GM23338 (cell line): ENCODE results near the gene CACNG3. TPM values are rescaled to one million over a fixed set of nuclear protein-coding genes. Genes with fewer than 3 reads are reported as not detected.

Experiments
- ATAC-seq: fragments of 200-7000 bp; cut with Tn5 transposase; 3 replicates; pipeline ENCODE4 v1.9.1; 2020
- DNase-seq: peaks from one replicate; pipeline ENCODE4 v3.0.0-alpha.2; 2015; ENCODE audit warnings: low spot score
- H2AFZ ChIP-seq: fragments of 200-600 bp; sonication (generic); 2 replicates; pipeline ENCODE4 v1.8.0; 2016; ENCODE audit warnings: antibody characterized with exemption, mild to moderate bottlenecking, moderate library complexity
- H3F3A ChIP-seq: fragments of 200-600 bp; sonication (generic); replicated peaks from 2 replicates; pipeline ENCODE4 v1.8.0; 2017; ENCODE audit warnings: antibody characterized with exemption, mixed run types, low read depth
- H3K27ac ChIP-seq: fragments of 200-600 bp; sonication (generic); 2 replicates; pipeline ENCODE4 v1.6.1; 2016; ENCODE audit warnings: low read depth
- H3K27me3 ChIP-seq: fragments of 200-600 bp; sonication (generic); 2 replicates; pipeline ENCODE4 v1.8.0; 2016; ENCODE audit warnings: mild to moderate bottlenecking, mixed run types, moderate library complexity; ENCODE audit not compliant: insufficient read depth
- H3K36me3 ChIP-seq: fragments of 200-600 bp; sonication (generic); 2 replicates; pipeline ENCODE4 v1.8.0; 2016; ENCODE audit warnings: mild to moderate bottlenecking; ENCODE audit not compliant: insufficient read depth
- H3K4me1 ChIP-seq: fragments of 200-600 bp; sonication (generic); 2 replicates; pipeline ENCODE4 v1.8.0; 2016; ENCODE audit warnings: mild to moderate bottlenecking, moderate library complexity; ENCODE audit not compliant: insufficient read depth
- H3K4me2 ChIP-seq: fragments of 200-600 bp; sonication (generic); 2 replicates; pipeline ENCODE4 v1.7.1; 2017; ENCODE audit warnings: mixed run types
- H3K4me3 ChIP-seq: fragments of 200-600 bp; sonication (generic); 2 replicates; pipeline ENCODE4 v1.6.1; 2016; ENCODE audit warnings: mixed run types
- H3K79me2 ChIP-seq: fragments of 200-600 bp; sonication (generic); replicated peaks from 2 replicates; pipeline ENCODE4 v1.8.0; 2017; ENCODE audit warnings: mild to moderate bottlenecking; ENCODE audit not compliant: insufficient read depth
- H3K9me2 ChIP-seq: fragments of 200-600 bp; sonication (generic); 2 replicates; pipeline ENCODE4 v1.8.0; 2017; ENCODE audit not compliant: insufficient read depth
- H4K20me1 ChIP-seq: fragments of 200-600 bp; sonication (generic); replicated peaks from 2 replicates; pipeline ENCODE4 v1.8.0; 2017; ENCODE audit warnings: mild to moderate bottlenecking; ENCODE audit not compliant: insufficient read depth
- H3K27ac Mint-ChIP-seq: 2 replicates; pipeline ENCODE4 v1.8.0; 2020; ENCODE audit warnings: inconsistent platforms, mild to moderate bottlenecking, moderate library complexity, mixed read lengths
- H3K27me3 Mint-ChIP-seq: 3 replicates; pipeline ENCODE4 v1.8.0; 2022; ENCODE audit warnings: low read depth, mild to moderate bottlenecking, moderate library complexity, mixed read lengths, inconsistent platforms; ENCODE audit not compliant: insufficient read depth, poor library complexity
- H3K36me3 Mint-ChIP-seq: 3 replicates; pipeline ENCODE4 v1.8.0; 2021; ENCODE audit warnings: low read depth, mild to moderate bottlenecking, inconsistent platforms, moderate library complexity, mixed read lengths
- H3K4me1 Mint-ChIP-seq: 3 replicates; pipeline ENCODE4 v1.8.0; 2020; ENCODE audit warnings: mild to moderate bottlenecking, inconsistent platforms, mixed read lengths
- H3K4me3 Mint-ChIP-seq: 3 replicates; pipeline ENCODE4 v1.8.0; 2021; ENCODE audit warnings: moderate library complexity, mild to moderate bottlenecking, inconsistent platforms, mixed read lengths
- H3K9me3 Mint-ChIP-seq: 3 replicates; pipeline ENCODE4 v1.8.0; 2020; ENCODE audit warnings: moderate library complexity, mild to moderate bottlenecking, inconsistent platforms, mixed read lengths
- CREB1 ChIP-seq: fragments of 250-450 bp; sonication (Bioruptor Pico); IDR thresholded peaks from 2 replicates; pipeline ENCODE4 v1.5.0; 2020; ENCODE audit warnings: low read depth, mild to moderate bottlenecking, moderate library complexity
- EZH2 ChIP-seq: fragments of 200-600 bp; sonication (generic); IDR thresholded peaks from one replicate; pipeline ENCODE4 v1.8.0; 2017; ENCODE audit warnings: antibody characterized with exemption, mild to moderate bottlenecking, low read depth; ENCODE audit not compliant: unreplicated experiment
- EZH2phosphoT487 ChIP-seq: fragments of 200-600 bp; sonication (generic); IDR thresholded peaks from one replicate; pipeline ENCODE4 v1.8.1; 2018; ENCODE audit warnings: antibody characterized with exemption; ENCODE audit not compliant: unreplicated experiment
- JUNB ChIP-seq: IDR thresholded peaks from one replicate; pipeline ENCODE4 v1.6.1; 2016; ENCODE audit warnings: antibody characterized with exemption; ENCODE audit not compliant: unreplicated experiment
- NANOG ChIP-seq: IDR thresholded peaks from 2 replicates; pipeline ENCODE4 v1.6.1; 2016; ENCODE audit warnings: antibody characterized with exemption, borderline replicate concordance
- POLR2AphosphoS5 ChIP-seq: IDR thresholded peaks from 2 replicates; pipeline ENCODE4 v1.6.1; 2016; ENCODE audit warnings: antibody characterized with exemption, low read depth
- STAT1 ChIP-seq: IDR thresholded peaks from one replicate; pipeline ENCODE4 v1.6.1; 2016; ENCODE audit warnings: antibody characterized with exemption; ENCODE audit not compliant: unreplicated experiment
- ZNF331 ChIP-seq: fragments of 250-450 bp; sonication (Bioruptor Pico); IDR thresholded peaks from 2 replicates; pipeline ENCODE4 v1.5.0; 2020; ENCODE audit warnings: low read depth, mild to moderate bottlenecking, moderate library complexity
- polyA plus RNA-seq: library from polyadenylated mRNA; unstranded; fragments of >200 nt; fragmentation: Nextera tagmentation; extraction: Ambion mirVana; gene quantifications from 2 replicates; pipeline ENCODE4 v1.2.1, GENCODE V29; 2016
- total RNA-seq: library from RNA; depleted of rRNA; stranded (reverse); fragments of >200 nt; shearing (Covaris generic); gene quantifications from 2 replicates; pipeline ENCODE4 v1.2.3, GENCODE V29; 2014
- TF ChIP-seq, protein P1 (sequence below): IDR thresholded peaks from one replicate; pipeline ENCODE4 v1.6.1; 2018; ENCODE audit warnings: antibody characterized with exemption; ENCODE audit not compliant: unreplicated experiment
- TF ChIP-seq, protein P2 (sequence below), 2 experiments: fragments of 200-600 bp in 1 of 2; sonication (generic) in 1 of 2; conservative IDR thresholded peaks; 2 replicates each; pipeline versions ENCODE4 v1.5.1 to v1.6.1; 2016 to 2017; ENCODE audit warnings: antibody characterized with exemption in 2 of 2, low read depth in 2 of 2, mild to moderate bottlenecking in 2 of 2, moderate library complexity in 1 of 2

Gene CACNG3
- total and polyA plus RNA-seq, 2 experiments from 2014 or later: not detected

DNA sequence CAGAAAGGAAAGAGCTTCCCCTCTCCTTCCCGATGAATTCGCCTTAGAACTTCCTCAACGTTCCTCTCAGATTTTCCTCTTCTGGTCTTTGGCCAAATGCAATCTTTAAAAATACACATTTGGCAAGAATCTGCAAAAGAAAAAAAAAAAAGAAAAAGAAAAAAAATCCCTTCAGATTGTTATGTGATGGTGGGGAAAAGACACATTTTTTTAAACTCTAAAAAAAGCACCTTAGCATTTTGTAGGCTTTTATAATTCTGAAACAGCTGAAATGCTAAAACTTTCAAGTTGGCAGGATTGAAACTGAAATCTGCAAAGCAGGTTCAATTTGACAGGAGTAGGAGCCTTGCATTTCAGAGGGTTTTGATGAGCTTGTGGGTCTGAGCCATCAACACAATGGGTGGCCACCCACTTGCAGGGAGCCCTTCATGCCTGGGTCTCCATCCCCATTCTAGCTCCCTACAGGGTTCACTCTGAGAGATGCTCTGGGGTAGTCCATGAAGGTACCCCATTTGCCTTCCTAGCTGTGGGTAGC, 33.1 kb downstream of the CACNG3 start:
- Histone ChIP-seq H3K4me2 (no peak overlapping the region), H3K36me3 (no peaks in the 10 kb centered on the region), H2AFZ (no peak overlapping the region), H4K20me1 (no peaks in the 10 kb centered on the region), H3F3A (no peaks in the 10 kb centered on the region), H3K9me2 (no peaks in the 10 kb centered on the region), H3K27me3 (no peaks in the 10 kb centered on the region), H3K4me1 (no peaks in the 10 kb centered on the region), H3K4me3 (no peak overlapping the region), H3K79me2 (no peaks in the 10 kb centered on the region), H3K27ac (no peak overlapping the region)
- DNase-seq (no peak), ATAC-seq (no peak)
- Mint-ChIP-seq H3K27ac (no peak overlapping the region), H3K9me3 (no peaks in the 10 kb centered on the region), H3K36me3 (no peaks in the 10 kb centered on the region), H3K4me1 (peaks cover 4% of the 10 kb centered on the region; the same call in 2 of the 3 replicates), H3K27me3 (peaks cover 3% of the 10 kb centered on the region), H3K4me3 (no peak overlapping the region)
- TF ChIP-seq POLR2AphosphoS5 (no peak), EZH2phosphoT487 (no peak), EZH2 (no peak), NANOG (no peak), JUNB (no peak), STAT1 (no peak)
- TF ChIP-seq, protein P1, sequence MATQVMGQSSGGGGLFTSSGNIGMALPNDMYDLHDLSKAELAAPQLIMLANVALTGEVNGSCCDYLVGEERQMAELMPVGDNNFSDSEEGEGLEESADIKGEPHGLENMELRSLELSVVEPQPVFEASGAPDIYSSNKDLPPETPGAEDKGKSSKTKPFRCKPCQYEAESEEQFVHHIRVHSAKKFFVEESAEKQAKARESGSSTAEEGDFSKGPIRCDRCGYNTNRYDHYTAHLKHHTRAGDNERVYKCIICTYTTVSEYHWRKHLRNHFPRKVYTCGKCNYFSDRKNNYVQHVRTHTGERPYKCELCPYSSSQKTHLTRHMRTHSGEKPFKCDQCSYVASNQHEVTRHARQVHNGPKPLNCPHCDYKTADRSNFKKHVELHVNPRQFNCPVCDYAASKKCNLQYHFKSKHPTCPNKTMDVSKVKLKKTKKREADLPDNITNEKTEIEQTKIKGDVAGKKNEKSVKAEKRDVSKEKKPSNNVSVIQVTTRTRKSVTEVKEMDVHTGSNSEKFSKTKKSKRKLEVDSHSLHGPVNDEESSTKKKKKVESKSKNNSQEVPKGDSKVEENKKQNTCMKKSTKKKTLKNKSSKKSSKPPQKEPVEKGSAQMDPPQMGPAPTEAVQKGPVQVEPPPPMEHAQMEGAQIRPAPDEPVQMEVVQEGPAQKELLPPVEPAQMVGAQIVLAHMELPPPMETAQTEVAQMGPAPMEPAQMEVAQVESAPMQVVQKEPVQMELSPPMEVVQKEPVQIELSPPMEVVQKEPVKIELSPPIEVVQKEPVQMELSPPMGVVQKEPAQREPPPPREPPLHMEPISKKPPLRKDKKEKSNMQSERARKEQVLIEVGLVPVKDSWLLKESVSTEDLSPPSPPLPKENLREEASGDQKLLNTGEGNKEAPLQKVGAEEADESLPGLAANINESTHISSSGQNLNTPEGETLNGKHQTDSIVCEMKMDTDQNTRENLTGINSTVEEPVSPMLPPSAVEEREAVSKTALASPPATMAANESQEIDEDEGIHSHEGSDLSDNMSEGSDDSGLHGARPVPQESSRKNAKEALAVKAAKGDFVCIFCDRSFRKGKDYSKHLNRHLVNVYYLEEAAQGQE: no peak

DNA sequence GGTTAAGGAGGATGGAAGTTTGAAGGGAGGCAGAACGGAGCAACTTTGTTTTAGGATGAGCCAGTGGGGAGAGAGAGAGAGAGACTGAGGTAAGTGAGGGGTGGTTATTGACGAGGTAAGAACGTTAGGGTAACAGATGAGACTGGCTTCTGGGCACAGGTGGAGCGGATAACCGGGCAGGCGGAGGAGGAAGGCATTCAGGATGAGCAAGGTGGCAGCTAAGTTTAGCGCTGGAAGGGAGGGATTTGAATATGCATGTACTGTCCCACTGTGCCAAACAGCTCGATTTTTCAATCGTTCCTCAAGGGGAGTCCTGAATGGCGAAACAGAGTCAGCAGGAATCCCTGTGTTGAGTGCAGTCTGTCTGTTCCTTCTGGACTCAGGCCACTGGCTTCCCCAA, 35.8 kb downstream of the CACNG3 start:
- Mint-ChIP-seq H3K4me1 (peaks cover 4% of the 10 kb centered on the region; the same call in 2 of the 3 replicates), H3K4me3 (no peak overlapping the region), H3K27me3 (no peaks in the 10 kb centered on the region), H3K9me3 (no peaks in the 10 kb centered on the region), H3K27ac (no peak overlapping the region), H3K36me3 (no peaks in the 10 kb centered on the region)
- peak overlapping the region; percentile 84 for H2AFZ ChIP-seq
- no peak overlapping the region for H3K27ac ChIP-seq
- H3K4me1 ChIP-seq: no peaks in the 10 kb centered on the region
- no peaks in the 10 kb centered on the region for H3K9me2 ChIP-seq
- H3F3A ChIP-seq: no peaks in the 10 kb centered on the region
- no peak overlapping the region for H3K4me2 ChIP-seq
- no peaks in the 10 kb centered on the region for H3K79me2 ChIP-seq
- no peaks in the 10 kb centered on the region for H4K20me1 ChIP-seq
- DNase-seq: no peak
- H3K27me3 ChIP-seq: no peaks in the 10 kb centered on the region
- H3K36me3 ChIP-seq: no peaks in the 10 kb centered on the region
- H3K4me3 ChIP-seq: no peak overlapping the region
- ATAC-seq: no peak
- no peak for TF ChIP-seq CREB1 (CRISPR knock-in tag)
- no peak for TF ChIP-seq NANOG
- TF ChIP-seq EZH2: no peak
- no peak for TF ChIP-seq ZNF331 (CRISPR knock-in tag)
- TF ChIP-seq, protein P1: no peak
- TF ChIP-seq POLR2AphosphoS5: no peak
- TF ChIP-seq JUNB: no peak
- TF ChIP-seq, protein P2, sequence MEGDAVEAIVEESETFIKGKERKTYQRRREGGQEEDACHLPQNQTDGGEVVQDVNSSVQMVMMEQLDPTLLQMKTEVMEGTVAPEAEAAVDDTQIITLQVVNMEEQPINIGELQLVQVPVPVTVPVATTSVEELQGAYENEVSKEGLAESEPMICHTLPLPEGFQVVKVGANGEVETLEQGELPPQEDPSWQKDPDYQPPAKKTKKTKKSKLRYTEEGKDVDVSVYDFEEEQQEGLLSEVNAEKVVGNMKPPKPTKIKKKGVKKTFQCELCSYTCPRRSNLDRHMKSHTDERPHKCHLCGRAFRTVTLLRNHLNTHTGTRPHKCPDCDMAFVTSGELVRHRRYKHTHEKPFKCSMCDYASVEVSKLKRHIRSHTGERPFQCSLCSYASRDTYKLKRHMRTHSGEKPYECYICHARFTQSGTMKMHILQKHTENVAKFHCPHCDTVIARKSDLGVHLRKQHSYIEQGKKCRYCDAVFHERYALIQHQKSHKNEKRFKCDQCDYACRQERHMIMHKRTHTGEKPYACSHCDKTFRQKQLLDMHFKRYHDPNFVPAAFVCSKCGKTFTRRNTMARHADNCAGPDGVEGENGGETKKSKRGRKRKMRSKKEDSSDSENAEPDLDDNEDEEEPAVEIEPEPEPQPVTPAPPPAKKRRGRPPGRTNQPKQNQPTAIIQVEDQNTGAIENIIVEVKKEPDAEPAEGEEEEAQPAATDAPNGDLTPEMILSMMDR (conservative IDR thresholded peaks at IDR 0.05; ENCODE audit: low read depth in 2 of 2): no peak
